Stimulated activated naive CD8-positive, alpha-beta T cell treated with anti-CD3 and anti-CD28 coated beads, Interleukin-15, amount 100 ng/mL, for 72 hours (primary cell): Measurements from ENCODE around the gene RAPH1.
"Not testable (repeated sequence)": the region's sequence is repeated elsewhere in the genome, so short reads cannot be mapped to it uniquely, and the experiment has no call there.

ENCODE experiments used
- ATAC-seq: fragments of 150-1000 bp; cut with Tn5 transposase; 2 replicates; pipeline ENCODE4 v1.10.0; 2021; ENCODE audit warnings: mild to moderate bottlenecking, moderate library complexity
- DNase-seq, 2 donors: peaks; one replicate each; pipeline ENCODE4 v3.0.0; 2021 to 2022
- H3K27ac Mint-ChIP-seq, 2 donors: one replicate each; pipeline ENCODE4 v1.8.0; 2022; ENCODE audit warnings: mild to moderate bottlenecking in 2 of 2, mixed read lengths in 2 of 2, moderate library complexity in 2 of 2
- H3K27me3 Mint-ChIP-seq: one replicate; pipeline ENCODE4 v1.8.0; 2022; ENCODE audit warnings: mixed read lengths
- H3K4me1 Mint-ChIP-seq: one replicate; pipeline ENCODE4 v1.8.0; 2022; ENCODE audit warnings: mild to moderate bottlenecking, mixed read lengths
- H3K4me3 Mint-ChIP-seq, 2 donors: one replicate each; pipeline ENCODE4 v1.8.0; 2022; ENCODE audit warnings: mild to moderate bottlenecking in 2 of 2, mixed read lengths in 2 of 2, moderate library complexity in 1 of 2
- H3K9me3 Mint-ChIP-seq, 2 donors: one replicate each; pipeline ENCODE4 v1.8.0; 2022; ENCODE audit warnings: mixed read lengths in 2 of 2

RAPH1 gene

GRCh38 chr2:203394519-203395227, 140.4 kb downstream of the RAPH1 start:
- no peak for ATAC-seq
- peaks cover 0 to 6% of the 10 kb centered on the region in 2 donors for H3K9me3 Mint-ChIP-seq
- no peaks in the 10 kb centered on the region for H3K4me1 Mint-ChIP-seq
- H3K4me3 Mint-ChIP-seq: no peak overlapping the region
- no peak for DNase-seq
- no peaks in the 10 kb centered on the region for H3K27me3 Mint-ChIP-seq
- no peak overlapping the region for H3K27ac Mint-ChIP-seq

DNA sequence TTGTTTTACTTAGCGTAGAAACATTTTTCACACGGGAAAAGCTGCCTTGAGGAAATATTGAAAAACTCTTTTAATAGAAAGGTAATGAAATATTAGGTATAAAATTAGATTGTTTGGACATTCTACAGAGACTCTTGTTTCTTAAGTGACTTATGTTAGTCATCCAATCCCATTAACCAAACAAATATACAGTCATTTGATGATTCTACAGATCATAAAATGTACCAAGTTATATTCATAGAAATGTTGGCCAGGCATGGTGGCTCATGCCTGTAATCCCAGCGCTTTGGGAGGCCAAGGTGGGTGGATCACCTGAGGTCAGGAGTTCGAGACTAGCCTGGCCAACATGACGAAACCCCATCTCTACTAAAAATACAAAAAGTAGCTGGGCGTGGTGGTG, 146.9 kb downstream of the RAPH1 start:
- not testable (repeated sequence) for H3K9me3 Mint-ChIP-seq, H3K4me1 Mint-ChIP-seq, H3K4me3 Mint-ChIP-seq, H3K27me3 Mint-ChIP-seq, DNase-seq, H3K27ac Mint-ChIP-seq, ATAC-seq

DNA sequence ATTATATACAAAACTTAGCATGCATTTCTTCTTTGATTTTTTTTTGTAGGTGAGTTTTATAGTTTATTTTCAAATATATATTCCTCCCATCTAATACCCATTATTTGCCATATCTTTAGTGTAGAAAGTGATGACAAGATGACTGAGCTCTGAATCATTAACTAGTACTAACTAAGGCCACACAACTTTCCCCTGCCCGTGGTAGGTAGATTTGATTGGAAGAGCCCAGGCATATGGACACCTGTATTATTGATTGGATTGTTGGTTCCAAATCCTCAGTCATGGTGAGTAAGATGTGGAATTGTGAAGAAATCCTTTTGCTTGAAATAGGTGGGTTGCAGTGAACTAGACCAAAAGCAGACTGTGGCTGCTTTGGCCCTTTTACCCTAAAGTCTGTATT, 152.1 kb downstream of the RAPH1 start:
- Mint-ChIP-seq H3K4me1 (no peaks in the 10 kb centered on the region), H3K27me3 (no peaks in the 10 kb centered on the region), H3K27ac (no peak overlapping the region), H3K9me3 (no peaks in the 10 kb centered on the region), H3K4me3 (no peak overlapping the region)
- DNase-seq (no peak), ATAC-seq (no peak)

DNA sequence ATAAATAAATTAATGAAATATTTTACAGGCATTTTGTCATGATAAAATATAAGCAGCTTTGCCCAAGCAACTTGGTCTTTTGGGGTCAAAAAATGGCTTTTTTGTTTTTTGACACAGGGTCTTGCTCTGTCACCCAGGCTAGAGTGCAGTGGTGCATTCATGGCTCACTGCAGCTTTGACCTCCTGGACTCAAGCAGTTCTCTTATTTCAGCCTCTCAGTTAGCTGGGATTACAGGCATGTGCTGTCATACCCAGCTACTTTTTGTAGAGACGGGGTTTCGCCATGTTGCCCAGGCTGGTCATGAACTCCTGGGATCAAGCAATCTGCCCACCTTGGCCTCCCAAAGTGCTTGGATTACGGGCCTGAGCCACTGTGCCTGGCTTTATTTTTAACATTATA, 155.9 kb downstream of the RAPH1 start:
- H3K4me1 Mint-ChIP-seq: no peaks in the 10 kb centered on the region

GRCh38 chr2:203376173-203376572, 158.9 kb downstream of the RAPH1 start:
- Mint-ChIP-seq H3K4me3 (no peak overlapping the region), H3K27ac (no peak overlapping the region), H3K27me3 (no peaks in the 10 kb centered on the region), H3K9me3 (no peaks in the 10 kb centered on the region), H3K4me1 (no peaks in the 10 kb centered on the region)
- DNase-seq (no peak), ATAC-seq (no peak)

More for the DNA sequence above, 155.9 kb downstream of the RAPH1 start:
- Mint-ChIP-seq H3K4me3 (no peak overlapping the region), H3K27me3 (no peaks in the 10 kb centered on the region), H3K27ac (no peak overlapping the region), H3K9me3 (no peaks in the 10 kb centered on the region)
- no peak for DNase-seq
- ATAC-seq: no peak

DNA sequence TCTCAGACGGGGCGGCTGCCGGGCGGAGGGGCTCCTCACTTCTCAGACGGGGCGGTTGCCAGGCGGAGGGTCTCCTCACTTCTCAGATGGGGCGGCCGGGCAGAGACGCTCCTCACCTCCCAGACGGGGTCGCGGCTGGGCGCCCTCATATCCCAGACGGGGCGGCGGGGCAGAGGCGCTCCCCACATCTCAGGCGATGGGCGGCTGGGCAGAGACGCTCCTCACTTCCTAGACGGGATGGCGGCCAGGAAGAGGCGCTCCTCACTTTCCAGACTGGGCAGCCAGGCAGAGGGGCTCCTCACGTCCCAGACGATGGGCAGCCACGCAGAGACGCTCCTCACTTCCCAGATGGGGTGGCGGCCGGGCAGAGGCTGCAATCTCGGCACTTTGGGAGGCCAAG, 162.4 kb downstream of the RAPH1 start:
- DNase-seq, ATAC-seq, H3K27ac Mint-ChIP-seq, H3K4me1 Mint-ChIP-seq, H3K4me3 Mint-ChIP-seq, H3K9me3 Mint-ChIP-seq, H3K27me3 Mint-ChIP-seq: not testable (repeated sequence)

- Mint-ChIP-seq H3K9me3 (no peaks in the 10 kb centered on the region), H3K27ac (no peak overlapping the region), H3K4me1 (no peaks in the 10 kb centered on the region), H3K27me3 (no peaks in the 10 kb centered on the region), H3K4me3 (no peak overlapping the region)
- DNase-seq: no peak
- ATAC-seq: no peak
Measured at GRCh38 chr2:203366639-203367466, 168.2 kb downstream of the RAPH1 start.

DNA sequence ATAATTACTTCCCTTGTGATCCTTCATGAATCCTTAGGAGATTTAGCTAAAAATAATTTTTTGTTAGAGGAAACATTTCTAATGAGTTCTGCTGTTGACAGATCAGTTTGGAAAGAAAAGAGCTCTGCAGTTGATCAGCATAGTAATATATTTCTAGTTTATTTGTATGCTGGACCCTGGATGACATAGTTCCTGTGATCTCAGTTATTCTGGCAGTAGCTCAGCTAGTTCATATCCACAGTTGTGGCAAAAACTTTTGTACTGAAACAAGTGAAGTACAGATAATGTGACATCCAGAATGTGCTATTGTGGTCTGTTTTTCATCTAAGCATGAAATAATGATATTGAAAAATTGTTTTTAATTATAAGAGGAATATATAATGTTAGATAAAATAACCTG, 173.2 kb downstream of the RAPH1 start:
- no peaks in the 10 kb centered on the region for H3K27me3 Mint-ChIP-seq
- no peaks in the 10 kb centered on the region for H3K4me1 Mint-ChIP-seq
- H3K9me3 Mint-ChIP-seq: no peaks in the 10 kb centered on the region
- no peak overlapping the region for H3K27ac Mint-ChIP-seq
- no peak for ATAC-seq
- no peak for DNase-seq
- H3K4me3 Mint-ChIP-seq: no peak overlapping the region

DNA sequence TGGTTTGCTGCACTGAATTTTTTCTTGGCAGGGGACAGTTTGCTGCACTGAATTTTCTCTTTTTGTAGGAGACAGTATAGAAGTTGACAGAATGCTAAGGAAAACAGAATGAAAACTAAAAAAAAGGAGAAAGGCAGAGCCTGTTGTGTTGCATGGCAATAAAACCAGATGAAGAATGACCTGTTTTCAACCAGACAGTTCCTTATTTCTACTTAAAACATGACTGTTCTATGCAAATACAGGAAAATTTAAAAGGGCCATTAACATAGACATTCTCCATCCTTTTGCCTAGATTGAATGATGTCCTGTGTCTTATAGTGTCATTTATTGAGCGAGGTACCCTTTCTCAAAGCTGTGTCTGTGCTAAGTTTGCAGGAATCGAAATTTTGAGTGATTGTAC, 173.6 kb downstream of the RAPH1 start:
- Mint-ChIP-seq H3K9me3 (no peaks in the 10 kb centered on the region), H3K4me1 (no peaks in the 10 kb centered on the region), H3K27ac (peak overlapping the region in 1 of 2 donors; percentile 3), H3K27me3 (no peaks in the 10 kb centered on the region), H3K4me3 (no peak overlapping the region)
- DNase-seq (no peak), ATAC-seq (no peak)

DNA sequence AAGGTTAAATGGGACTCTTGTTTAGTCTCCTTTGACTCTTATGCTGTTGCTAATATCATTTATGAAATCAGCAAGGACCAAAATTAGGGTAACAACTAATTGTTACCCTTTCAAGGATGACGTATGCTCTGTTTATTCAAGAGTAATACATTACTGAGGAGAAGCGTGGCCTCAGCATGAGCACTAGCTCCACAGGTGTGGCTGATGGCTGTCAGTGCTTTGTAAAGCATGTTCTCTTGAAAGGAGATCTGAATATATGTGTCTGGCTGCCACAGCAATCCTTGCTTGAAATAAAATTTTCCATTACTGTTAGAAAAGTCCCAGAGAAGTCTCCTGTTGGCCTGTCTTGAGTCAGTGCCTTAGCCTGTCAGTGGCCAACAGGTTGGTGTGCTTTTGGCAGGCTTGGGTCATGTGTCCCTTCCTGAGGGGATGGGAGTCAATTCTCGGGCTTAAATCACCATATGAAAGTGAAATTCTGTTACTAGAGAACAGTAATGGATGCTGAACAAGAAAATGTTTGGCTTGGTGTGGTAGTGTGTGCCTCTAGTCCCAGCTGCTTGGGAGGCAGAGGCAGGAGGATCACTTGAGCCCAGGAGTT, 174.2 kb downstream of the RAPH1 start:
- H3K4me3 Mint-ChIP-seq: no peak overlapping the region
- ATAC-seq: no peak

GRCh38 chr2:203359450-203359849, 175.7 kb downstream of the RAPH1 start:
- ATAC-seq (no peak), DNase-seq (no peak)
- Mint-ChIP-seq H3K4me3 (no peak overlapping the region), H3K9me3 (no peaks in the 10 kb centered on the region), H3K27me3 (no peaks in the 10 kb centered on the region), H3K27ac (no peak overlapping the region), H3K4me1 (no peaks in the 10 kb centered on the region)

More for the DNA sequence above, 174.2 kb downstream of the RAPH1 start:
- no peak overlapping the region for H3K27ac Mint-ChIP-seq
- no peak for DNase-seq
- H3K9me3 Mint-ChIP-seq: no peaks in the 10 kb centered on the region
- no peaks in the 10 kb centered on the region for H3K4me1 Mint-ChIP-seq
- no peaks in the 10 kb centered on the region for H3K27me3 Mint-ChIP-seq

GRCh38 chr2:203354966-203355365, 180.1 kb downstream of the RAPH1 start:
- Mint-ChIP-seq H3K4me1 (no peaks in the 10 kb centered on the region), H3K9me3 (no peaks in the 10 kb centered on the region), H3K4me3 (no peak overlapping the region), H3K27me3 (no peaks in the 10 kb centered on the region), H3K27ac (no peak overlapping the region)
- DNase-seq: no peak
- ATAC-seq: no peak

- H3K4me3 Mint-ChIP-seq: no peak overlapping the region
- ATAC-seq: no peak
- no peak overlapping the region for H3K27ac Mint-ChIP-seq
- DNase-seq: no peak
- no peaks in the 10 kb centered on the region for H3K27me3 Mint-ChIP-seq
- no peaks in the 10 kb centered on the region for H3K9me3 Mint-ChIP-seq
- no peaks in the 10 kb centered on the region for H3K4me1 Mint-ChIP-seq
Measured at GRCh38 chr2:203352604-203353255, 182.4 kb downstream of the RAPH1 start.

GRCh38 chr2:203347375-203347774, 187.7 kb downstream of the RAPH1 start:
- no peaks in the 10 kb centered on the region for H3K27me3 Mint-ChIP-seq
- H3K4me1 Mint-ChIP-seq: no peaks in the 10 kb centered on the region

GRCh38 chr2:203346612-203347011, 188.5 kb downstream of the RAPH1 start:
- H3K4me1 Mint-ChIP-seq: no peaks in the 10 kb centered on the region
- no peak overlapping the region for H3K27ac Mint-ChIP-seq
- ATAC-seq (no peak), DNase-seq (no peak)
- no peak overlapping the region for H3K4me3 Mint-ChIP-seq
- no peaks in the 10 kb centered on the region for H3K9me3 Mint-ChIP-seq
- H3K27me3 Mint-ChIP-seq: no peaks in the 10 kb centered on the region

More at GRCh38 chr2:203347375-203347774, 187.7 kb downstream of the RAPH1 start:
- DNase-seq: no peak
- Mint-ChIP-seq H3K27ac (no peak overlapping the region), H3K4me3 (no peak overlapping the region), H3K9me3 (no peaks in the 10 kb centered on the region)
- no peak for ATAC-seq

DNA sequence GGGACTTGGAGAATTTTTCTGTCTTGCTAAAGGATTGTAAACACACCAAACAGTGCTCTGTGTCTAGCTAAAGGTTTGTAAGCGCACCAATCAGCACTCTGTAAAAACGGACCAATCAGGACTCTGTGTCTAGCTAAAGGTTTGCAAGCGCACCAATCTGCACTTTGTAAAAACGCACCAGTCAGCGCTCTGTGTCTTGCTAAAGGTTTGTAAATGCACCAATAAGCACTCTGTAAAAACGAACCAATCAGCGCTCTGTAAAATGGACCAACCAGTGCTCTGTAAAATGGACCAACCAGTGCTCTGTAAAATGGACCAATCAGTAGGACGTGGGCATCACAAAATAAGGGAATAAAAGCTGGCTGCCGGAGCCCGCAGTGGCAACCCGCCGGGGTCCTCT, 190.4 kb downstream of the RAPH1 start:
- H3K4me1 Mint-ChIP-seq: no peaks in the 10 kb centered on the region
- ATAC-seq (no peak), DNase-seq (no peak)
- no peaks in the 10 kb centered on the region for H3K27me3 Mint-ChIP-seq
- no peak overlapping the region for H3K4me3 Mint-ChIP-seq
- no peak overlapping the region for H3K27ac Mint-ChIP-seq
- no peaks in the 10 kb centered on the region for H3K9me3 Mint-ChIP-seq
